CD14-positive monocyte (primary cell): ENCODE measurements around the gene DSCAML1. TPM values are rescaled to one million over a fixed set of nuclear protein-coding genes. Genes with fewer than 3 reads are reported as not detected.

Experiments used
- DNase-seq, 3 donors: peaks; one replicate each; pipeline ENCODE4 v3.0.0-alpha.2; 2011 to 2022
- H2AFZ ChIP-seq: 2 replicates; pipeline ENCODE4 v1.6.0; 2012; ENCODE audit warnings: mild to moderate bottlenecking, low read depth, low read length, inconsistent platforms; ENCODE audit not compliant: insufficient read depth, poor library complexity, severe bottlenecking
- H3K27ac ChIP-seq, 2 donors: 1 replicate in 1 of 2; 2 replicates in 1 of 2; pipeline ENCODE4 v1.5.1; 2012 to 2013; ENCODE audit warnings: low read length in 2 of 2, control low read depth in 1 of 2, inconsistent platforms in 1 of 2, low read depth in 1 of 2, mild to moderate bottlenecking in 1 of 2
- H3K27me3 ChIP-seq, 2 donors: one replicate each; pipeline versions ENCODE4 v1.6.0 to v1.6.1; 2011 to 2013; ENCODE audit warnings: low read length in 2 of 2; ENCODE audit not compliant: control insufficient read depth in 2 of 2, insufficient read depth in 2 of 2
- H3K36me3 ChIP-seq, 2 donors: replicated peaks in 1 of 2; 1 replicate in 1 of 2; 2 replicates in 1 of 2; pipeline versions ENCODE4 v1.5.1 to v1.6.1; 2012 to 2013; ENCODE audit warnings: low read length in 2 of 2, control low read depth in 1 of 2, inconsistent platforms in 1 of 2, mild to moderate bottlenecking in 1 of 2; ENCODE audit not compliant: insufficient read depth in 2 of 2, control insufficient read depth in 1 of 2
- H3K4me1 ChIP-seq, 2 donors: 1 replicate in 1 of 2; 2 replicates in 1 of 2; pipeline versions ENCODE4 v1.5.1 to v1.6.1; 2012 to 2013; ENCODE audit warnings: low read length in 2 of 2, control low read depth in 1 of 2, inconsistent platforms in 1 of 2, mild to moderate bottlenecking in 1 of 2, moderate library complexity in 1 of 2; ENCODE audit not compliant: insufficient read depth in 2 of 2, control insufficient read depth in 1 of 2
- H3K4me2 ChIP-seq: replicated peaks from 2 replicates; pipeline ENCODE3; 2012; ENCODE audit warnings: low read length, moderate library complexity, mild to moderate bottlenecking; ENCODE audit not compliant: poor library complexity, severe bottlenecking; ENCODE audit errors: extremely low read depth
- H3K4me3 ChIP-seq, 3 experiments: fragments of 200-600 bp in 1 of 3; sonication (generic) in 1 of 3; replicated peaks in 1 of 3; 1 replicate in 2 of 3; 2 replicates in 1 of 3; pipeline ENCODE4 v1.5.1; 2011 to 2013; ENCODE audit warnings: low read length in 3 of 3, mild to moderate bottlenecking in 3 of 3, control low read depth in 2 of 3, low read depth in 2 of 3, inconsistent platforms in 1 of 3, moderate library complexity in 1 of 3
- H3K79me2 ChIP-seq: 2 replicates; pipeline ENCODE4 v1.6.0; 2012; ENCODE audit warnings: mild to moderate bottlenecking, control low read depth, inconsistent platforms, low read length, moderate library complexity; ENCODE audit not compliant: insufficient read depth
- H3K9ac ChIP-seq: 2 replicates; pipeline ENCODE4 v1.6.0; 2017; ENCODE audit warnings: low read length, mild to moderate bottlenecking; ENCODE audit not compliant: insufficient read depth, poor library complexity, severe bottlenecking
- H3K9me3 ChIP-seq, 2 donors: replicated peaks in 1 of 2; 1 replicate in 1 of 2; 2 replicates in 1 of 2; pipeline versions ENCODE4 v1.5.1 to v1.6.1; 2012 to 2013; ENCODE audit warnings: low read length in 2 of 2, control low read depth in 1 of 2; ENCODE audit not compliant: control insufficient read depth in 1 of 2, insufficient read depth in 1 of 2
- H4K20me1 ChIP-seq: 2 replicates; pipeline ENCODE4 v1.6.0; 2012; ENCODE audit warnings: mild to moderate bottlenecking, low read length, control low read depth, moderate library complexity; ENCODE audit not compliant: insufficient read depth
- H3K27ac Mint-ChIP-seq, 7 donors: one replicate each; pipeline ENCODE4 v1.8.0; 2020; ENCODE audit warnings: mild to moderate bottlenecking in 7 of 7, mixed read lengths in 7 of 7, moderate library complexity in 6 of 7, inconsistent platforms in 2 of 7
- H3K27me3 Mint-ChIP-seq, 3 donors: one replicate each; pipeline ENCODE4 v1.8.0; 2021 to 2022; ENCODE audit warnings: low read depth in 3 of 3, mild to moderate bottlenecking in 3 of 3, mixed read lengths in 3 of 3, moderate library complexity in 3 of 3, inconsistent platforms in 1 of 3
- H3K36me3 Mint-ChIP-seq, 2 donors: one replicate each; pipeline ENCODE4 v1.8.0; 2020; ENCODE audit warnings: mixed read lengths in 2 of 2, inconsistent platforms in 1 of 2, mild to moderate bottlenecking in 1 of 2
- H3K4me1 Mint-ChIP-seq: one replicate; pipeline ENCODE4 v1.8.0; 2020; ENCODE audit warnings: mild to moderate bottlenecking, mixed read lengths
- H3K4me3 Mint-ChIP-seq, 2 donors: one replicate each; pipeline ENCODE4 v1.8.0; 2020; ENCODE audit warnings: mild to moderate bottlenecking in 2 of 2, mixed read lengths in 2 of 2, moderate library complexity in 1 of 2
- H3K9me3 Mint-ChIP-seq, 7 donors: one replicate each; pipeline ENCODE4 v1.8.0; 2020 to 2022; ENCODE audit warnings: mixed read lengths in 7 of 7, mild to moderate bottlenecking in 6 of 7, moderate library complexity in 6 of 7, inconsistent platforms in 2 of 7
- WGBS: methylation state at CpG from one replicate; pipeline ENCODE4 v1.1.5; 2013; ENCODE audit warnings: missing lambda C conversion rate; ENCODE audit not compliant: insufficient coverage; 5-methylcytosine and 5-hydroxymethylcytosine counted together
- intact Hi-C, 2 donors: fragments of 100-400 bp; cut with micrococcal nuclease; formaldehyde crosslinking; loops; one replicate each; pipeline versions ENCODE4 v1.15.0 to v1.15.1; 2023
- polyA plus RNA-seq, 3 donors: library from polyadenylated mRNA; depleted of rRNA in 1 of 3; unstranded in 2 of 3; stranded (reverse) in 1 of 3; fragments of 300-500 nt in 2 of 3; fragments of >200 nt in 1 of 3; fragmentation: Illumina TruSeq in 2 of 3; gene quantifications; 1 replicate in 2 of 3; 2 replicates in 1 of 3; pipeline ENCODE4 v1.2.3, GENCODE V29; 2012 to 2021
- TF ChIP-seq, protein P1 (sequence below): fragments of 200-600 bp; IDR thresholded peaks from one replicate; pipeline ENCODE4 v1.8.0; 2022; ENCODE audit warnings: antibody characterized with exemption, mild to moderate bottlenecking

The DSCAML1 gene
- polyA plus RNA-seq, 3 donors = not detected

DNA sequence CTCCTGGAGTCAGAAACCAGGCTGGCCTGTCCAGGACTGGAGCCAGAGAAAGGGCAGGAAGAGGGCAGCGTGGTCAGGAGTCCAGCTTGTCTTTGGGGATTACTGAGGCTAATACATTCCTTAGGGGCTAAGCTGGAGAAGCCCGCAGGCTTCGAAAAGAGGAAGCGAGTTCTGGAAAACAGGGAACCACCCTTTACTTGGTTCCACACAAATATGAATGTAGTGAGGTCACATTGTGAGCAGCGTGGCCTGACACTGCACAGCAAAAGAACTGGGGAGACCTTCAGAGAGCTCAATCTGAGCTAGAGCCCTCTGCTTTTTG lies 337.1 kb downstream of the DSCAML1 start:
- no peak overlapping the region for H3K4me3 ChIP-seq
- WGBS = 0% methylated on average over 1 of the region's 5 CpGs
- Mint-ChIP-seq H3K4me1 (peaks cover 10% of the 10 kb centered on the region), H3K27me3 (peaks cover 1 to 11% (median 7%) of the 10 kb centered on the region in 3 donors), H3K27ac (peak overlapping the region in 2 of 7 donors; percentile 63), H3K9me3 (no peaks in the 10 kb centered on the region), H3K4me3 (no peak overlapping the region), H3K36me3 (no peaks in the 10 kb centered on the region)
- H3K4me1 ChIP-seq = peaks cover 9 to 10% of the 10 kb centered on the region in 2 donors
- H4K20me1 ChIP-seq = no peaks in the 10 kb centered on the region
- H3K27ac ChIP-seq = no peak overlapping the region
- H2AFZ ChIP-seq = no peak overlapping the region
- no peaks in the 10 kb centered on the region for H3K36me3 ChIP-seq
- H3K79me2 ChIP-seq = no peaks in the 10 kb centered on the region
- intact Hi-C loops = no loop called here
- H3K27me3 ChIP-seq = no peaks in the 10 kb centered on the region
- H3K9me3 ChIP-seq = no peaks in the 10 kb centered on the region
- DNase-seq = peak; percentile 50 to 63 (median 57)
- H3K4me2 ChIP-seq = no peak overlapping the region
- TF ChIP-seq, protein P1, sequence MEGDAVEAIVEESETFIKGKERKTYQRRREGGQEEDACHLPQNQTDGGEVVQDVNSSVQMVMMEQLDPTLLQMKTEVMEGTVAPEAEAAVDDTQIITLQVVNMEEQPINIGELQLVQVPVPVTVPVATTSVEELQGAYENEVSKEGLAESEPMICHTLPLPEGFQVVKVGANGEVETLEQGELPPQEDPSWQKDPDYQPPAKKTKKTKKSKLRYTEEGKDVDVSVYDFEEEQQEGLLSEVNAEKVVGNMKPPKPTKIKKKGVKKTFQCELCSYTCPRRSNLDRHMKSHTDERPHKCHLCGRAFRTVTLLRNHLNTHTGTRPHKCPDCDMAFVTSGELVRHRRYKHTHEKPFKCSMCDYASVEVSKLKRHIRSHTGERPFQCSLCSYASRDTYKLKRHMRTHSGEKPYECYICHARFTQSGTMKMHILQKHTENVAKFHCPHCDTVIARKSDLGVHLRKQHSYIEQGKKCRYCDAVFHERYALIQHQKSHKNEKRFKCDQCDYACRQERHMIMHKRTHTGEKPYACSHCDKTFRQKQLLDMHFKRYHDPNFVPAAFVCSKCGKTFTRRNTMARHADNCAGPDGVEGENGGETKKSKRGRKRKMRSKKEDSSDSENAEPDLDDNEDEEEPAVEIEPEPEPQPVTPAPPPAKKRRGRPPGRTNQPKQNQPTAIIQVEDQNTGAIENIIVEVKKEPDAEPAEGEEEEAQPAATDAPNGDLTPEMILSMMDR = no peak
- no peak overlapping the region for H3K9ac ChIP-seq

DNA sequence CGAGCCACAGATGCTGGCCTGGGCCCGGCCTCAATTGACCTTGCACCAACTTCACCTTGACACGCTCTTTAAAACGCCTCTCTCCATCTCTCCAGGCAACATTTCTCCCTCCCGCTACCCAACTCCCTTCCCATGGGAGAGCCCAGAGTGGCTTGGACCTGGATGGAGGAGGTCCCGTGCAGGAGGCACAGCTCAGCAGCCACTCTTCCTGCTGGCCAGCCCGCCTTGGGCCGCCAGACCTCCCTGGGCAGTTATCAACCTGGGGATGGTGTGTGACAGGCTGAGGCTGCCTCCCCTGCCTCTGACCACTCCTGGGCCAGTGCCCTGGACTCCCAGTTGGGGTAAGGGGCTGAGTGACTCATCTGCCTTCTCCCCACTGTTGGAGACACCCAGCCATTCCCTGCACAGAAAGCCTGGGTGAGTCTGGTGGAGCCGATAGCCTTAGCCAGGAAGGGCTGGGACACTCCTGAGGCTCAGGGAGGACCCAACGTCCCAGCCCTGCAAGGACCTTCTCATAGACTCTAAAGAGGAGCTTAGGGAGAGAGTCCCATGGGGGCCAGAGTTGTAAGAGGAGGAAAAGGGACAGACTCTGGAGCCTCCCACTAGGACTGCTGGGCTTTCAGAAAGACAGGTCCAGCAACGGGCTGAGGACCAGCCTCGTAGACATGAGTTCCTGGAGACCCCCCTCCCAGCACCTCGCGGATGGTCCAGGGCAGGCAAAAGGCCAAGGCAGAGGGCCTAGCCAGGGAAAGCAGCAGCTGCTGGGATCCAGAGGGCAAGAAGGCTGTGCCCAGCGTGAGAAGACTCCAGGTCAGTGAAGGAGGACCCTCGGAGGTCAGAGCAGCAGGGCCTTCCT lies 337.7 kb downstream of the DSCAML1 start:
- Mint-ChIP-seq H3K36me3 (no peaks in the 10 kb centered on the region), H3K27me3 (peaks cover 1 to 11% (median 6%) of the 10 kb centered on the region in 3 donors), H3K27ac (peak overlapping the region in 2 of 7 donors; percentile 63), H3K4me1 (peaks cover 10% of the 10 kb centered on the region), H3K4me3 (no peak overlapping the region), H3K9me3 (peaks cover 0 to 3% (median 0%) of the 10 kb centered on the region in 7 donors)
- TF ChIP-seq, protein P1 = no peak
- Histone ChIP-seq H2AFZ (no peak overlapping the region), H3K27ac (no peak overlapping the region), H3K27me3 (no peaks in the 10 kb centered on the region), H3K4me3 (no peak overlapping the region), H3K4me2 (no peak overlapping the region), H3K9me3 (no peaks in the 10 kb centered on the region), H3K79me2 (no peaks in the 10 kb centered on the region), H3K36me3 (no peaks in the 10 kb centered on the region), H4K20me1 (no peaks in the 10 kb centered on the region), H3K9ac (no peak overlapping the region), H3K4me1 (peaks cover 9 to 10% of the 10 kb centered on the region in 2 donors)
- WGBS = 90% methylated on average over 9 of the region's 16 CpGs
- intact Hi-C loops = no loop called here
- no peak for DNase-seq
